HG03575 (cell line): ENCODE data around the gene OST4.

Experiments used
- ATAC-seq: cut with Tn5 transposase; IDR thresholded peaks from one replicate; pipeline ENCODE4 v1.9.1; 2021; ENCODE audit not compliant: unreplicated experiment, insufficient number of reproducible peaks, low FRiP score; ENCODE audit errors: extremely low read depth

Gene OST4

DNA sequence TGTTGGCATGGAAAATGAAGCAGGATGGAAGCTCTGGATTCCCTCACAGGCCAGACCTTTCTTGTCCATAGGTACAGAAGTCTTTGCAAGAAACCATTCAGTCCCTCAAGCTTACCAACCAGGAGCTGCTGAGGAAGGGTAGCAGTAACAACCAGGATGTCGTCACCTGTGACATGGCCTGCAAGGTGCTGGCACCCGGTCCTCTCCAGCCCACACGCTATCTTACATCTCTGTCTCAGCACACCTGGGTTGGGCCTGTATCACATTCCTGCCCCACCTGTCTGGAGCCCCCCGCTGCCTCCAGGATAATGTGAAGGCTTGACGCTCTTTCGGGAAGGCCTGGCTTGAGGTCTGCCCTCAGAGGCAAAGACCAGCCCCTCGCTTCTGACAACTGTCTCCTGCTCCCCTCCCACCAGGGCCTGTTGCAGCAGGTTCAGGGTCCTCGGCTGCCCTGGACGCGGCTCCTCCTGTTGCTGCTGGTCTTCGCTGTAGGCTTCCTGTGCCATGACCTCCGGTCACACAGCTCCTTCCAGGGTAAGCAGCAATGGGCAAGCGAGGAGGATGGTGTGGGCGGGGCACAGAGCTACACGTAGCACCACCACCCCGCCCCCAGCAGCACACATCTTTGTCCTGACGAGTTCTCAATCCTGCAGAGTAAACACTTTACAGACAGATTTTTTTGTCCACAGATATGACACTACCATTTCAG is 32.7 kb downstream of the OST4 start:
- no peak for ATAC-seq

DNA sequence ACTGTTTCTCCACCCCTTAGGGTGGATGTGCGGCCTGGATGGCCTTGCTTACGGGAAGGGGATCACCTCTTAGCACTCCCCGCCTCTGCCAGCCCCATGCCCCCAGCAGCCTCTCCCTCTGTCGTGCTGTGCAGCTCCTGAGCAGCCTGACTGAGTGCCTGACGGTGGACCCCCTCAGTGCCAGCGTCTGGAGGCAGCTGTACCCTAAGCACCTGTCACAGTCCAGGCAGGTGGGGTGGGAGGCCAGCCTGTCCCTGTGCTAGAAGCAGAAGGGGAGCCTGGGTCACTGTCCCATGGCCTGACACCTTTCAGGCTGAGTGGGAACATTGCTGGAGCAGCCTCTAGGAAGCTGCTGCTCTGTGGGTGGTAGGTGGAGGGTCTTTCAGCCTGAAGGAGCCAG is 33.4 kb downstream of the OST4 start:
- no peak for ATAC-seq

DNA sequence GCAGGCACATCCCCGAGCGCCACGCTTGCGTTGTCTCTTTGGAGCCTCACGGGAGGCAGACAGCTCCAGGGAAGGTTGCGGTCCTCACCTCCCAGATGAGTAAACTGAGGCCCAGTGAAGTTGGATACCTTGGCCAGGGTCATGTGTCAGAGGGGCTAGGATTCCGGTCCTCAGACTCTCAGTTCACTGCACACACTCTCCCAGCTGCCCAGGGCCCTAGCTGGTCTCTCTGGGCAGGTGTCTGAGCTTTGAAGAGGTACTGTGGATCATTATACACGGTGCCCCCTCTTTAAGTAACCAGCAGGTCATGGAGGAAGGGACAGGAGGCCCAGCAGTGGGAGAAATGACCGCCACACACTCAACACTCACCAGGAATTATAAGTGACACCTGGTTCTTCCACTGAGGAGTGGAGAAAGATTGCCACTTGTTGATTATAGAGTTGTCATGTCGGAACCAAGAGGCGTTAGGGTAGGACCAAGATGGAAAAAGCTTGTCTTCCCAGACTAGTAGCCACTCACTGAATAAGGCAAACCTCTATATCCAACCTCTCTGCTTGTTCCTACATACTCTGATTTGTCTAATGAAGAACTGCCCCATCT is 38.1 kb downstream of the OST4 start:
- ATAC-seq, result no peak

DNA sequence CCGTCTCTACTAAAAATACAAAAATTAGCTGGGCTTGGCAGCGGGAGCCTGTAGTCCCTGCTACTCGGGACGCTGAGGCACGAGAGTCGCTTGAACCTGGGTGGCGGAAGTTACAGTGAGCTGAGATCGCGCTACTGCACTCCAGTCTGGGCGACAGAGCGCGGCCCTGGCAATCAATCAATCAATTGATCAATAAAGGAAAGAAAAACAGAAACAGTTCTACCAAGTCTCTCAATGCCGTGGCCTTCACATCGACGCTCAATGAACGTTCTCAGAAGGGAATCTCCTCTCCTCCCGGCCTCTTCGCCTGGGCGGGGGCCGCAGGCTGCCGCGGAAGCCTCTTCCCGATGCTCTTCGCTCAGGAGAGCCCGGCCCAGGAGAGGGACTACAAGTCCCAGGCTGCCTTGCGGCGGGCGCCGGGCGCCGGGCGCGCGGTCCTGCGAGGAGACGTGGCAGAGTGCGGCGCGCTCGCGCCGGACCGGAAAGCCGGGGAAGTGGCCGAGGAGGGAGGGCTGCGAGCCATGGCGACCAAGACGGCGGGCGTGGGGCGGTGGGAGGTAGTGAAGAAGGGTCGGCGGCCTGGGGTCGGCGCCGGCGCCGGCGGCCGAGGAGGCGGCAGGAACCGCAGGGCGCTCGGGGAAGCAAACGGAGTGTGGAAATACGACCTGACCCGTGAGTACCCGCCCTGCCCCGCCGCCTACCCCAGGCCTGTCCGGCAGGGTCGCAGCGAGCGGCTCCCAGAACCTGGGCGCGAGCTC is 38.8 kb downstream of the OST4 start, which contains the start of gene TMEM214:
TSS of gene TMEM214 (plus strand) at position 471 of the 758 bp plus-strand sequence. CDS start at position 522, 51 bp downstream.
- no peak for ATAC-seq

DNA sequence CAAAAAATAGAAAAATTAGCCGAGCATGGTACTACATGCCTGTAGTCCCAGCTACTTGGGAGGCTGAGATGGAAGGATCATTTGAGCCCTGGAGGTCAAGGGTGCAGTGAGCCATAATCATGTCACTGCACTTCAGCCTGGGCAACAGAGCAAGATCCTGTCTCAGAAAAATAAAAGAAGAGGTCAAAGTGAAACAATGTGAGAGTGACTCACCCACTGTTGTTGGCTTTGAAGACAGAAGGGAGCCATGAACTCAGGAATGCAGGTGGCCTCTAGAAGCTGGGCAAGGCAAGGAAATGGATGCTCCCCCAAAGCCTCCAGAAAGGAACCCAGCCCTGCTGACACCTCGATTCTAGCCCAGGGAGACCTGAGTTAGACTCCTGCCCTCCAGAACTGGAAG is 42.4 kb downstream of the OST4 start:
- no peak for ATAC-seq

DNA sequence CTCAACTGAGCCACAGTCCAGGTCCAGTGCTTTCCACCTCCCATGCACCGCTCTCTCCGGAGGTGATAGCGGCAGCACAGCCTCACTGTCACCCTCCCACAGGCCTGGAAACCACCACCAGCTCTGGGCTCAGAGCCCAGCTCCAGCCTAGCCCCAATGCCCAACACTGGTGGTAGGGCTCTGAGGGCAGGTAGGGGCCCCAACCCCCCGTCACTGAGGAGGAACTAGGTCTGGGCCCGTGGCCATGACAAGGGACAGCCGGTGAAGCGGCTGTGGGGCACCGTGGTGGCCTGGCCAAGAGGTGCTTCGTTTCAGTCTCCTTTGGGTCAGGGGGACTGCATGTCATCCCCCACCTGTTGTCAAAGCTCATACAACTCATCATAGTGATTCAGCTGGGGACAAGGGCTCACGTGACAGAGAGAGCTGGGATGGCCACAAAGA is 44.2 kb downstream of the OST4 start:
- no peak for ATAC-seq

DNA sequence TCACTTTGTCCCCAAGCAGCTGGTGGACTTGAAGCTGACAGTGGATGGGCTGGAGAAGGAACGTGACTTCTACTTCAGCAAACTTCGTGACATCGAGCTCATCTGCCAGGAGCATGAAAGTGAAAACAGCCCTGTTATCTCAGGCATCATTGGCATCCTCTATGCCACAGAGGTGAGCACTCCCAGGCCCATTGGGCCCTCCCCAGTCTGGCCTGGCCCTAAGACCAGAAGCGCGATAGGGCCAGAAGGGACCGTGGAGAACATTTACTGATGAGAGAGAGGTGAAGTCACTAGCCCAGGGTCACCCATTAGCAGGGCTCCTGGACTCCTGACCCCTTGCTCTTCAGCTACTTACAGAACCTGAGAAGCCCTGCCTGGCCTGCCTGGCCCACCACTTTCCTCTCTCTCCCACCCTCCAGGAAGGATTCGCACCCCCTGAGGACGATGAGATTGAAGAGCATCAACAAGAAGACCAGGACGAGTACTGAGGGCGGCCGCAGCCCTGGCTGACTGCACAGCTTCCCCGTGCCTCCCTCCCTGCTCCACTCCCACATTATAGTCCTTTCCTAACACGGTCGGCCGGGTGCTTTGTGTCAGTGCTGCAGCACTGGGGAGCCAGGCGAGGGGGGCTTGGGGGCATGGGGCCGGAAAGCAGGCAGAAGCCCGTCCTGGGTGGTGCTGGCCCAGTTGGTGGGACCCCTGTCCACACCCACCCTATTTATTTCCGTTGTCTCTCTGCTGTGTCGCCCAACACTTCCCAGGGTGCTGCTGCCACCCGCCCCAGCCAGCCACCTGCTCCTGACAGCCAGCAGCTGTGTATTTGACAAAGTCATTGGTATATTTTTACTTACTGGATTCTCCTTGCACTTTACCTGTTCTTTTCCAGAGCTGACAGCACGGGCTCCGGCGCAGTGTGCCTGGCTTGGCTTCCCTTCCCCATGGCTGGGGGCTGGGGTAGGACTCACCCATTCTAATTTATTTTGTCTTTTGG is 45.3 kb downstream of the OST4 start:
- ATAC-seq, result no peak

DNA sequence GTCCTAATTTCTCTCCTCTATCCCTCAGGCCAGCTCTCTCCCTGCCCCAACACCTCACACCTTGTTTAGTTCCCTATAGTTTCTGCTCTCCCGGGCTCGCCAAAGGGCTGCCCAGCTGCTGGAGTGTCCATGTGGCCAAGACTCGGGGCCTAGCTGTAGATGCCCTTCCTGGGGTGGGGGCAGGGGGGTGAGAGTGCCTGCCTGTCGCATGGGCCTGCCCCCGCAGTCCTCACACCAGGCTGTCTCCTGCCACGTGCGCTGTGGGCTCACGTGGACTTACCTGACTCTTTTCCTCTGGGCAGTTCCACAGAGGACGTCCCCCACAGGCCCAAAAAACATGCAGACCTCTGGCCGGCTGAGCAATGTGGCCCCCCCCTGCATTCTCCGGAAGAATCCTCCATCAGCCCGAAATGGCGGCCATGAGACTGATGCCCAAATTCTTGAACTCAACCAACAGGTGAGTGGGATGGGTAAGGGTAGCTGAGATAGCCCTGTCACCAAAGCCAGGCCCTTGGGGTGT is 46.1 kb downstream of the OST4 start:
- no peak for ATAC-seq

DNA sequence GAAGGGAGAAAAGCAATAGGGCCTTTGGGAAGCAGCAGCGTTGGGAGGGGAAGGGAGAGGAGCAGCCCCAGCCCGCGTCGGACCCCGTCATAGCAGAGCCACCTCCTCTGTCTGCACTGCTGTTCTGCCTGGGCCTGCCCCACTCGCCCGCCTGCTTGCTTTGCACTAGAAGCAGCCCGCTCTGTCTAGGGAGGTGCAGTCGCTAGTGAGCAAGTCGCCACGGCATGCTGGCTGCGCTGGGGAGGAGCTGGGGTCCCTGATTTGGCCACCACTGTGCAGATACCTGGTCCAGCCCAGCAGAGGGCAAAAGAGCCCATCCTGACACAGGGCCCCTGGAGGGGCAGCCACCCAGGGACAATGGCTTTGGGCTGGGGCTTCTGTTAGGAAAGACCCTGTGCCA is 46.6 kb downstream of the OST4 start:
- no peak for ATAC-seq

DNA sequence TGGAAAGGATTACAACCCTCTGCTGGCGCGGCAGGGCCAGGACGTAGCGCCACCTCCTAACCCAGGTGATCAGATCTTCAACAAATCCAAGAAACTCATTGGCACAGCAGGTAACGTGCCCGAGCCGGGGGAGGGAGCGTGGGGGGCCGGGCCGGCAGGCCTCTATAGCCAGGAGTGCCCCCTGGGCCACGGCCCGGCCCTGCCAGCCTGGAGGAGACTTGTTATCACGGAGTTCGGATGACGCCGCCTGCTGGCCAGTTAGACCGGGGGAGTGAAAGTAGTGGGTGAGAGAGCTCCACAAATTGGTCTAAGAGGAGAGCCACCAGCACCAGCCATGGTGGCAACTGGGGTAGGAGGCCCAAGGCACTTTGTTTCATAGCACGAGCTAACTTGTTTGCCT is 47.3 kb downstream of the OST4 start:
- ATAC-seq, result no peak

DNA sequence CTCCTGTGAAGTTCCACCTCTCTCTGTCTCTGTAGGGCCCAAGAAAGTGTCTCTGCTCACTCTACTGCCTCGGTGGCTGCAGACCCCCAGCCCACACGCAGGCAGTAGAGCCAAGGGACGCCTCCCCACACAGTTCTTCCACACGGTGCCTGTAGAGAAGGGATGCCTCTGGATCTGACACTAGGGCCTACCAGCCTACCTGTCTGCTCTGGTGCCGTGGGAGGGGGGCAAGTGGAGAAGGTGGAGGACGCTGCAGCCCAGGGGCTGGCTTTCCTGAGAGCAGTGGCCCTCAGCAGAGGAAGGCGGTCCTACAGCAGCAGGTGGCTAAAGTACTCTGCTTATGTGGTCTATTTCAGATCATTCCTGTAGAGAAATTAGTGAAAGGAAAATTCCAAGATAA is 47.7 kb downstream of the OST4 start:
- no peak for ATAC-seq

DNA sequence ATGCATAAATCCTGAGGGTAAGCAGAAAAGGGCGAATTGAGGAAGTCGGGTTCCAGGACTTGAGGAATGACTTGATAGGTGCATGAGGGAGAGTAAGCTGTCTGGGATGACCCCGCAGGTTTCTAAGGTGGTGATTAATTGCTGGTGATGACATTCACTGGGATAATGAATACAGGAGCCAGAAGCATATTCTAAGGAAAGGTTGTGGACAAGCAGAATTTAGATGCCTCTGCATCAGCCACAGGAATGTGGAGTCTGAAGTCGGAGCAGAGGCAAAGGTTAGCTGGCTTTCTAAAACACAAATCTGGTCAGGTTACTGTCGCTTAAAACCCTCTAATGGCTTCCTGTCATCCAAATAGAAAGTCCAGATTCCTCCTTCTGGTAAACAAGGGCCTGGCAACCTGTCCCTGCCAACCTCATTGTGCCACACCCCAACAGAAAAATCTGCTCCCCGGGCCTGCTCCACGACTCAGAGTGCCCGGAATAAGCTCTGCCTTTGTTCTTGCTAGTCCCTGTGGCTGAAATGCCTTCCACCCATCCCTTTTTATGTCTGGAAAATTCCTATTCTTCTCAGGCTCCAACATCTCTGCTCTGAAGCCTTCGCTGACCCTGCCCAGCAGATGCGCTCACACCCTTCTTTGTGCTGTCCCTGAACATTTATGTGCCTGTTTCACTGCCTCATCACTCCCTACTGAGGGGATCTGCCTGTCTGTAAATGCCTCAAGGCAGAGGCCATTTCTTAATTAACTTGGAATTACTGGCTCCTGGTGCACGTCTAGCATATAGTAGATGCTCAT is 50.0 kb downstream of the OST4 start:
- ATAC-seq, result no peak
